BE2C (cell line): ENCODE results near the gene ATG101.
A peak's percentile ranks its signal among the peaks of the same experiment; 100 is the strongest.

Source experiments
- DNase-seq: peaks from one replicate; pipeline ENCODE4 v3.0.0-alpha.2; 2020
- H3K27me3 ChIP-seq: fragments of 250-450 bp; sonication (Bioruptor Pico); 2 replicates; pipeline ENCODE4 v1.5.1; 2020; ENCODE audit warnings: mild to moderate bottlenecking
- H3K36me3 ChIP-seq: fragments of 250-450 bp; sonication (Bioruptor Pico); 2 replicates; pipeline ENCODE4 v1.5.1; 2020; ENCODE audit warnings: mild to moderate bottlenecking
- H3K4me1 ChIP-seq: fragments of 250-450 bp; sonication (Bioruptor Pico); 2 replicates; pipeline ENCODE4 v1.5.1; 2020
- H3K4me3 ChIP-seq: 2 replicates; pipeline ENCODE4 v1.5.1; 2011; ENCODE audit warnings: low read depth, low read length
- H3K9me3 ChIP-seq: fragments of 250-450 bp; sonication (Bioruptor Pico); 2 replicates; pipeline ENCODE4 v1.5.1; 2020
- TF ChIP-seq, protein P1 (sequence below): IDR thresholded peaks from 2 replicates; pipeline ENCODE4 v1.5.1; 2012; ENCODE audit warnings: mild to moderate bottlenecking, low read depth, low read length

Gene ATG101

DNA sequence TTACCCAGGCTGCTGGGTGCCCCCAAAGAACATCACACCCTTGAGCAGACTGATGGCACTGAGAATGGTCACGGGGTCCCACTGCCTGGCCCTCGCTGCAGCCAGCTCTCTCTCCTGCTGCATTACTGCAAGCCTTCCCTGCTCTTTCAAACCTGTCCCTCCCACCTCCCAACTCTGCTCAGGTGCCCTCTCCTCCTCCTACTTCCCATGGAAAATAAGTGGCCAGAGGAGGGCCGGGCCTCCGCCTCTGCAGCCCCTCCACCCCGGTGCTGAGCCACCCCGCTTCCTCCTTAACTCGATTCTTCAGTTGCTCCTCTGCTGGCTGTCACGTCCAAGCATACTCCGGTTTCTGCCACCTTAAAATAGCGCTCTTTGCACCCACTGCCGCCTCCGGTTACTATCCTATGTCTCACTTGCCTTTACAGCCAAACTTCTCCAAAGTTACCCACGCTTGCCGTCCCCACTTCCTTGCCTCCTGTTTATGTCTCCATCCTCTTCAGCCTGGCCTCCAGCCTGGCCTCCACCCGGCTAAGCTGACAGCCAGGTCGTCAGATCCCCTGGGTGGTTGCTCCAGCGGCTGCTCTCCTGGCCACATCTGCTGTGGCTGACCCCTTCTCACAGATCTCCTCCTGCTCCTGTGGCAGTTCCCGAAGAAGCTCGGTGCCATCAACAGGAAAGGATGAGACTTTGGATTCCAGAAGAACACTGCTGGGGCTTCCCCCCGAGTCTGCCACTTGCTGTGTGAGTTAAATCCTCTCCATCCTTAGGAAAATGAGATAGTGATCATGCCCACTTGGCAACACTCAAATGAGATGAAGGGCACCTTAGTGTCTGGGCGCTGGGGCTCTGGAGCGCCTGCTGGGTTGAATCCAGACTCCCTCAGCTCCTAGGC is 17.4 kb downstream of the ATG101 start:
- peaks cover 13% of the 10 kb centered on the region for H3K27me3 ChIP-seq
- no peak for DNase-seq
- no peak overlapping the region for H3K4me3 ChIP-seq
- H3K9me3 ChIP-seq: no peaks in the 10 kb centered on the region
- TF ChIP-seq, protein P1, sequence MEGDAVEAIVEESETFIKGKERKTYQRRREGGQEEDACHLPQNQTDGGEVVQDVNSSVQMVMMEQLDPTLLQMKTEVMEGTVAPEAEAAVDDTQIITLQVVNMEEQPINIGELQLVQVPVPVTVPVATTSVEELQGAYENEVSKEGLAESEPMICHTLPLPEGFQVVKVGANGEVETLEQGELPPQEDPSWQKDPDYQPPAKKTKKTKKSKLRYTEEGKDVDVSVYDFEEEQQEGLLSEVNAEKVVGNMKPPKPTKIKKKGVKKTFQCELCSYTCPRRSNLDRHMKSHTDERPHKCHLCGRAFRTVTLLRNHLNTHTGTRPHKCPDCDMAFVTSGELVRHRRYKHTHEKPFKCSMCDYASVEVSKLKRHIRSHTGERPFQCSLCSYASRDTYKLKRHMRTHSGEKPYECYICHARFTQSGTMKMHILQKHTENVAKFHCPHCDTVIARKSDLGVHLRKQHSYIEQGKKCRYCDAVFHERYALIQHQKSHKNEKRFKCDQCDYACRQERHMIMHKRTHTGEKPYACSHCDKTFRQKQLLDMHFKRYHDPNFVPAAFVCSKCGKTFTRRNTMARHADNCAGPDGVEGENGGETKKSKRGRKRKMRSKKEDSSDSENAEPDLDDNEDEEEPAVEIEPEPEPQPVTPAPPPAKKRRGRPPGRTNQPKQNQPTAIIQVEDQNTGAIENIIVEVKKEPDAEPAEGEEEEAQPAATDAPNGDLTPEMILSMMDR: no peak
- peaks cover 16% of the 10 kb centered on the region for H3K4me1 ChIP-seq
- H3K36me3 ChIP-seq: no peaks in the 10 kb centered on the region

DNA sequence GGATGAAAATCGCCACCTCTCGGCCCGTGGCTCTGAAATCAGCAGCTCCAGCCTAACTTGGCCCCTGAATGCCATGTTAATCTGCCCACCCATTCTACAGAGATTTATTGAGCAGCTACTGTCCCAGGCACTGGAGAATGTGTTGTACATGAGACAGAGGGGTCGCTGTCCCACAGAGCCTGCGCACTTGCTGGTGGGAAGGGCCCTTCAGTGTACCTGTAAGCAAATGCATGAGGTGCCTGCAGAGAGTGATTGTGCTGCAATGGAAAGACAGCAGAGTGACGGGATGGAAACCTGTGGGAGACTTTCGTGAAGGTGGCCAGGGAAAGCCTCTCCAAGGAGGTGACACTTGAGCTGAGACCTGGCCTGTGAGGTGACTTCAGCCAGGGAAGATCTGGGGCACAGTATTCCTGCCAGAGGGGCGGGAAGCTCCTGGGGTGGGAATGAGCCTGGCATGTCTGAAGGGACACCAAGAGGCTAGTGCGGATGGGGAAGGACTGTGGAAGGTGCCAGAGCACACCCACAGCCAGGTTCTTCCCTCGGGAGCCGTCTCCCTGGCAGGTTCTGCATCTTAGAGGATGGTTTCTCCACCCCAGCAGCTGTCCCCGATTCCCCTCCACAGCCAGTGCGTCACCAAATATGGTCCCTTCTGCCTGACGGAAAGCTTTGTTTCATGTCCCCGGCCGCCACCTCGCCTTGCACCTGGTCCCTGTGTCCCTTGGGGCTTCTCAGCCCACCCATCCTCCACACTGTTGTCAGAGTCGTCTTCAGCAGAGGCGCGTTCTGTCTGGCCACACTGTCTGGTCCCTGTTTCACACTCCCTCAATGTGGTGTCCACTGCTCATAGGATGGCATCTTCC is 18.4 kb downstream of the ATG101 start:
- DNase-seq: peak; percentile 49
- TF ChIP-seq, protein P1: no peak
- Histone ChIP-seq H3K9me3 (no peaks in the 10 kb centered on the region), H3K4me1 (peaks cover 6% of the 10 kb centered on the region), H3K4me3 (no peak overlapping the region), H3K36me3 (no peaks in the 10 kb centered on the region), H3K27me3 (peaks cover 14% of the 10 kb centered on the region)

DNA sequence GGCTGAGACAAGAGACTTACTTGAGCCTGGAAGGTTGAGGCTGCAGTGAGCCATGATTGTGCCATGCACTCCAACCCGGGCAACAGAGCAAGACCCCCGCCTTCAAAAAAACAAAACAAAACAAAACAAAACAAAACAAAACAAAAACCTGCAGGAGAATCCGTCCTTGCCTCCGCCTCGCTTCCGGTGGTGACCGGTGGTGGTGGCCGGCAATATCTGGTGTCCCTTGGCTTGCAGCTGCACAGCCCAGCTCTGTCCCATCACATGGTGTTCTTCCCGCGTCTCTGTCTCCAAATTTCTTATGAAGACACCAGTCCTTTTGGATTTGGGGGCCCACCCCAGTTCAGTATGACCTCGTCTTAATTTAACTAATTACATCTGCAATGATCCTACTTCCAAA is 19.7 kb downstream of the ATG101 start:
- no peak for DNase-seq
- Histone ChIP-seq H3K4me1 (peaks cover 4% of the 10 kb centered on the region; the same call in 1 of the 2 replicates), H3K36me3 (no peaks in the 10 kb centered on the region), H3K9me3 (no peaks in the 10 kb centered on the region), H3K4me3 (no peak overlapping the region), H3K27me3 (peaks cover 14% of the 10 kb centered on the region)
- TF ChIP-seq, protein P1: no peak

DNA sequence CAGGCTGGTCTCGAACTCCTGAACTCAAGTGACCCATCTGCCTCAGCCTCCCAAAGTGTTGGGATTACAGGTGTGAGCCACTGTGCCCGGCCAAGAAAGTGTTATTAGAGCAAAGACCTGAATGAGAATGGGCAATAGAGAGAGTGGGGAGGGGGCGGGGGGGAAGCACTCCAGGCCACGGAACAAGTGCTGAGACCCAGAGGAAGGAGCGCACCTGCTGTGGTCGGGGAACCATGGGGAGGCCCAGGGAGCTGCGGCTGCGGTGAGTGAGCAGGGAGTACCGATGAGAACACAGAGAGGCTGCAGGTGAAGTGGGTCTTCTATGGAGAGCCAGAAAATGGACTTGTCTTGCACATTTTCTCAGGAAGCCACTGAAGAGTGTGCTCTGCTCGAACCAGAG is 20.5 kb downstream of the ATG101 start:
- no peaks in the 10 kb centered on the region for H3K9me3 ChIP-seq

DNA sequence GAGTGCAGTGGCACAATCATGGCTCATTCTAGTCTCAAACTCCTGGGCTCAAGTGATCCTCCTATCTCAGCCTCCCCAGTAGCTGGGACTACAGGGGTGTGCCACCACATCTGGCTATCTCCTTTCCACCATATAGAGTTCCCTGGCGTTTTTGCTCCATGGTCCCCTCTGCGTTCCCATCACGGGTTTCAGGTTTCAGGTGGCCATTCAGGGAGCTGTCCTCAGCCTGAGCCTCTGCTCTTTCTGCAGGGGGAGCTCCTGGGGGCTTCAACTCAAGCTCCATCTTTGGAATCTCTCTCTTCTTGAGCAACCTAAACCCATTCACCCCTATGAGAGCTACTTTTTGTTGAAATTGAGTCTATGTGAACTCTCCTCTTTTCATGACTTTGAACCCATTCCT is 21.3 kb downstream of the ATG101 start:
- Histone ChIP-seq H3K9me3 (no peaks in the 10 kb centered on the region), H3K27me3 (peaks cover 14% of the 10 kb centered on the region), H3K4me3 (no peak overlapping the region), H3K36me3 (no peaks in the 10 kb centered on the region), H3K4me1 (peaks cover 4% of the 10 kb centered on the region; the same call in 1 of the 2 replicates)
- TF ChIP-seq, protein P1: no peak
- no peak for DNase-seq

More for the DNA sequence above, 20.5 kb downstream of the ATG101 start:
- Histone ChIP-seq H3K36me3 (no peaks in the 10 kb centered on the region), H3K4me1 (peaks cover 4% of the 10 kb centered on the region; the same call in 1 of the 2 replicates), H3K4me3 (no peak overlapping the region), H3K27me3 (peaks cover 14% of the 10 kb centered on the region)
- TF ChIP-seq, protein P1: no peak
- no peak for DNase-seq

DNA sequence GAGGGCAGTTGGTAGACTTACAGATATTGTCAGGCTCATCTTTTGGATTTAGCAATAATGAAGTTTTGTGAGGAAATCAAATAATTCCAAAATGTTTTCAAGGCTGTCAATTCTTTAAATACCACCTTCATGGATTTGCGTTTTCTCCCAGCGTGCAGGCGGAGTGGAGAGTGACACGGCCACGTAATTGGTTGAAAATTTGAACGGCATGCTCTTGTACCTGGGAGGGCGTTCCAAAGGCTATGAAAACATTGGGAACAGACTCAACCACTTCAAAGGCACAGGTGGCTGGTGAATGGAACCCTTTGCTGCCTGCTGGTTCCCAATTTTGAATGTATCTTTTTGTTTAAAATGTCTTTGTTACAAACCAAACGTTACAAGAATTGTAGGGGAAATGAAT is 22.1 kb downstream of the ATG101 start:
- no peak overlapping the region for H3K4me3 ChIP-seq
- no peak for DNase-seq
- H3K9me3 ChIP-seq: no peaks in the 10 kb centered on the region
- TF ChIP-seq, protein P1: no peak
- peaks cover 16% of the 10 kb centered on the region for H3K27me3 ChIP-seq
- peaks cover 4% of the 10 kb centered on the region; the same call in 1 of the 2 replicates for H3K4me1 ChIP-seq
- H3K36me3 ChIP-seq: no peaks in the 10 kb centered on the region
